ENCODE results near the gene PLIN3.
"Not testable (repeated sequence)": the region's sequence is repeated elsewhere in the genome, so short reads cannot be mapped to it uniquely, and the experiment has no call there.

The PLIN3 gene, protein sequence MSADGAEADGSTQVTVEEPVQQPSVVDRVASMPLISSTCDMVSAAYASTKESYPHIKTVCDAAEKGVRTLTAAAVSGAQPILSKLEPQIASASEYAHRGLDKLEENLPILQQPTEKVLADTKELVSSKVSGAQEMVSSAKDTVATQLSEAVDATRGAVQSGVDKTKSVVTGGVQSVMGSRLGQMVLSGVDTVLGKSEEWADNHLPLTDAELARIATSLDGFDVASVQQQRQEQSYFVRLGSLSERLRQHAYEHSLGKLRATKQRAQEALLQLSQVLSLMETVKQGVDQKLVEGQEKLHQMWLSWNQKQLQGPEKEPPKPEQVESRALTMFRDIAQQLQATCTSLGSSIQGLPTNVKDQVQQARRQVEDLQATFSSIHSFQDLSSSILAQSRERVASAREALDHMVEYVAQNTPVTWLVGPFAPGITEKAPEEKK

DNA sequence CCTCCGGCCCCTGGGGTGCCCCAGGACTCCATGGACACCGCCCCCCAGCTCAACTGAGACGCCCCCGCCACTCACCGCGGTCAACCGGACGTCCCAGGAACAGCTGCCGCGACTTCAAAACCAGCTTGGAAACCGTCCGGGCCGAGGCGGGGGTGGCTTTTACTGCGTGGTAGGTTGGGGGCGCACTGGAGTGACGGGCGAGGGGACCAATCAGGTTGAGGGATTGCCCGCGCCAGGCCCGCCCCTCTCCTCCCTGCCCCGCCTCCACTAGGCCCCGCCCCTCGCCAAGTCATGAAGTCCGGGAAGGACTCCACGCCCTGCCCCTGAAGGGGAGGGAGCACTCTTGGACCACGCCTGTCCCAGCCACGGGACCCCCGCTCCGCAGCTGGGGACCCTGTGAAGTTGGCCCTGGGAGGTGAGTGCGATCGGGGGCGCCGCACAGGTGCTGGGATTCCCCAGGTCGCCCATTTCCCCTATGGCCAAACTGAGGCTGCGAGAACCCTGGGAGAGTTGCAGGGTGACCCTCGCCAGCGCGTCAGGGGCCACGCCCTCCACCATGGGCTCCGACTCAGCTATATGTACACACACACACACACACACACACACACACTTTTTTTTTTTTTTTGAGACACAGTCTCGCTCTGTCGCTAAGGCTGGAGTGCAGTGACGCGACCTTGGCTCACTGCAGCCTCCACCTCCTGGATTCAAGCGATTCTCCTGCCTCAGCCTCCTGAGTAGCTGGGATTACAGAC is at the start of gene PLIN3:
TSS of gene PLIN3 (minus strand) at position 134 of the 752 bp plus-strand sequence. CDS start 6,273 bp downstream, outside the sequence.
- peak; percentile 78 for DNase-seq (ENCODE audit: low spot score)

GRCh38 chr19:4916292-4917082 is 49.0 kb upstream of the PLIN3 start:
- no peak for DNase-seq (ENCODE audit: low spot score)

DNA sequence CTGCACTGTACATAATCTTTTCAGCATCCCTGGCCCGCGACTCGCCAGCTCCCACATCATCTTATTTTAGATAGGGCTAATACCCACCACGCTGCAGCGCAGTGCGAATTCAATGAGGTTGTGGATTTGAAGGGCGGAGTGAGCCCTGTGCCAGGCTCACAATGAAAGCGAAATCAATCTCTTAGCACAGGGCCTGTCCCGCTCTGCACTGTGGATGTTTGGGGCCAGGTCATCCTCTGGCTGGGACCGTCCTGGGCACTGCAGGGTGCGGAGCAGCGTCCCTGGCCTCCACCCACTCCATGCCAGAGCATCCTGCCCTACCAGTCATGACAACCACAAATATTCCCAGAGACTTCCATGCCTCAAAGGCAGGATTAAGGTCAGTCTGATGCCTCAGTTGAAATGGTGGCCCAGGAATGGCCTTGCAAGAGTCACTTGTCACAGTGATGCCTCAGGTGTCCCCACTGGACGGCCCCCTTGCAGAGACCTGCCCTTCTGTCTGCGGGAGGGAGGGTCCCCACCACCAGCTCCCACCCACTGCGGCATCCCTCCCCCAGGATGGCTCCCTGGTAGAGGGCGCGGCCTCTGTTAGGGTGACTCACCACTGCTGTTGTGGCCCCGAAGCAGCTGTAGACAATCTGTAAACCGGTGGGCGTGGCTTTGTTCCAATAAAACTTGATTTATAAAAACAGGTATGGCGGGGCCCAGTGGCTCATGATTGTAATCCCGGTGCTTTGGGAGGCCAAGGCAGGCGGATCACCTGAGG is 47.5 kb upstream of the PLIN3 start:
- DNase-seq (ENCODE audit: low spot score) = peak; percentile 91

DNA sequence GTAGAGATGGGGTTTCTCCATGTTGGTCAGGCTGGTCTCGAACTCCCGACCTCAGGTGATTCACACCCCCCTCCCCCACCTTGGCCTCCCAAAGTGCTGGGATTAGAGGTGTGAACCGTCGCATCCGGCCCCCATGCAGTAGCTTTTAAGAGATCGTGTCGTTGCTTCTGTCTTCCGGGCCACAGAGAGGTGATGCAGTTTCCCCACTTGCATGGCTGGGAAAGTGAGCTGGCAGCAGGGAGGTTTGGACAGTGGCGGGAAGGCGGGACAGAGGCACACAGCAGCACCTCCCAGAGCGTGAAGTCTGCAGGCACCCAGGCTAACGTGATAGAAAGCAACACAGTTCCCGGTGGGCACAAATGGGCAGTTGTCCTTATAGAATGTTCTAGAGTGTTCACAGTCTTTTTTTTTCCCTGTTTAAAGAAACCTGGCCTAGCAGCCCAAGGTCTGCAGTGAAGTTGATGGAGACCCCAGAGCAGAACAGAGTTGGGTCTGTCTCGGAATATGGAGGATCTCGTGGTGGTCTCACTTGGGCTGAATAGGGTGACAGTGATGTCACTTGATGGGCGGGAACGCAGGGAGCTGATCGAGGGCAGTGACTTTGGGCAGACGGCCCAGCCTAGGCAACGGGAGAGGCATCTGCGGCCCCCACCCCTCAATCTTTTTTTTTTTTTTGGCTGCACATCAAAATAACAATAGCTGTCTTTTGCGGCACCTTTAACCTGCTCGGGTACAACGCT is 46.7 kb upstream of the PLIN3 start:
- DNase-seq (ENCODE audit: low spot score) = peak; percentile 13

DNA sequence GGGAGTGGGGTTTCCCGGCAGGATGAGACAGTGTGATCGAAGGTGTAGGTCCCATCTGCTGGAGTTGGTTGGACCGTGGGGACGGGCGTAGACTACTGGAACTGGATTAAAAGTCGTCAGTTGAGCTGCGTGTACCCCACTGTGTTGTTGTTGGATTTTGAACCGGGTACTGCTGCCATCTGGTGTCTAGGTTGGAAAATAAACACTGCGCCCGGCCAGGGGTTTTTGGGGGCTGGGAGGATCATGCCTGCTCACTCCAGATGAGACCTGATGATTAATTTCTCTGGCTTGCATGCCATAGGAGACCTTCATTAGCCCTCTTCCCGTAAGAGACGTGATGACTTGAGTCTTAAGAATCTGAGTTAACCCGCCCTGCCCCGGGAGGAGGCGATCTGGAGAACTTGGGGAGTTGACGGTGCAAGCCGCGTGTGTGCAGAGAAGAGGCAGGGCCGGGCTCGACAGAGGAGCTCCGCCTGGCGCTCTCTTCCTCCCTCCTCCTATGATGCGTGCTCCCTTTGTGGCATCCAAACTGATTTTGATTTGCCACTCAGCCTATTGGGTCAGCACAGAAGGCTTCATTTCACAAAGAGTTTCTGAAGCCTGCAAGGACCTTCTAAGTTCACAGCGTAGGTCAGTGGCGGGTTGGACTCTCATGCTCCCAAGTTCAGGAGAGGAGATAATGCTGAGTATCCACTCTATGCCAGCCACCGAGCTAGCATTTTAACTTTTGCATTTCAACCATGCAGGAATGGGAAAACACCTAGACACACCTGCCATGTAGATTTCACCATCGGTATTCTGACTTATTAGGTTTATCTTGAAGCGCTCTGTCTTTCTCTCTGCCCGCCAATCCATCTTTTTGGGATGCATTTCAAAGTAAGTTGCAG is 44.6 kb upstream of the PLIN3 start:
- DNase-seq (ENCODE audit: low spot score) = peak; percentile 50

- DNase-seq (ENCODE audit: low spot score) = no peak
Measured at GRCh38 chr19:4911314-4911713, 43.8 kb upstream of the PLIN3 start.

GRCh38 chr19:4910594-4911281 is 43.3 kb upstream of the PLIN3 start:
- peak; percentile 77 for DNase-seq (ENCODE audit: low spot score)

DNA sequence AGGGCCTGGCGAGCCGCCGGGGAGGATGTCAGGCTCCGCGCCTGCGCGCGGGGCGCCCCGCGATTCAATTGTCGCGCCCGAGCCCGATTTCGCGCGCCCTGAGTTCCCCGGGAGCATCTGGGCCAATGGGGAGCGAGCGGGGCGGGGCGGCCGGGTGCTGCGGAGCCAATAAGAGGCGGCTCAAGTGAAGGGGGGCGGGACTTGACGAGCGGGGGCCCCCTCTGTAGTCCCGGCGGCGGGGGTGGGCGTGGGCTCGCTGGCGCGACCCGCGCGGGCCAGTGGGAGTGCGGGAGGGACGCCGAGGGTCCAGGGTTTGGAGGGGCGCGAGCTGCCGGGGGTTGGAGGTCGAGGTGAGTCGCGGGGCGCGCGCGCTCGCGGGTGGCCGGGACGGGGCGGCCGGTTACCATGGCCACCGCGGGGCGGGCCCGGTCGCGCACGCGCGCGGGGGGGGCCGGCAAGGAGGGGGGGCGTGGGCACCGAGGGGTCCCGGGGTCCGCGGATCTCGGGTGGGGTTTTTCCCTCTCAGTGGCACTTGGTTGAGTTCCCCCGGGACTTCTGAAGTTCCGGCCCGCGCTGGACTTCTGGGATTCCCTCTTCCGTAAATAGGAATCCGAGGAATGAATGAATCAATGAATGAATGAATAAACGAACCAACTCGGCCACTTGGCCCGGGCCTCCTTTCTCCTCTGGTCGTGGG is 42.6 kb upstream of the PLIN3 start:
- peak; percentile 83 for DNase-seq (ENCODE audit: low spot score)

GRCh38 chr19:4909156-4909896 is 41.9 kb upstream of the PLIN3 start, which contains the start of gene UHRF1:
UHRF1 (plus strand) TSS chr19:4909501; CDS start chr19:4910886, 1,385 bp downstream.
- peak; percentile 27 for DNase-seq (ENCODE audit: low spot score)

- DNase-seq (ENCODE audit: low spot score) = no peak
Measured at GRCh38 chr19:4908781-4909155, 41.3 kb upstream of the PLIN3 start.

DNA sequence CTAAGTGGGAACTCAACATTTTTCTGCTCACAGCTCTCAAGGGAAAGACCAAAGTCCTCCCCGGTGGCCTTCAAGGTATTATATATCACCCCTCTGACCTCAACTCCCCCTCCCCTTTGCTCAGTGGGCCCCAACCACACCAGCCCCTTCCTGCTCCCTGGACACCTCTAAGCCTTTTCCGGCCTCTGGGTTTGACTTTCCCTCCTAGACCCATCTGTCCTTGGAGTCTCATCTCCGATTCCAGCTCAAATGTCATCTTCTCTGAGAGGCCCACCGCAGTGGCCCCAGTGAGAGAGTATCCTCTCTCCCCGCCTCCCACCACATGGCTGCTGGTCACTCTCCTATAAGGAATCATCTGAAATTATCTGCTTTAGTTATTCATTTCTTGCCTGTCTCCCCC is 40.9 kb upstream of the PLIN3 start:
- DNase-seq (ENCODE audit: low spot score) = no peak

- no peak for DNase-seq (ENCODE audit: low spot score)
Measured at GRCh38 chr19:4906963-4907362, 39.5 kb upstream of the PLIN3 start.

DNA sequence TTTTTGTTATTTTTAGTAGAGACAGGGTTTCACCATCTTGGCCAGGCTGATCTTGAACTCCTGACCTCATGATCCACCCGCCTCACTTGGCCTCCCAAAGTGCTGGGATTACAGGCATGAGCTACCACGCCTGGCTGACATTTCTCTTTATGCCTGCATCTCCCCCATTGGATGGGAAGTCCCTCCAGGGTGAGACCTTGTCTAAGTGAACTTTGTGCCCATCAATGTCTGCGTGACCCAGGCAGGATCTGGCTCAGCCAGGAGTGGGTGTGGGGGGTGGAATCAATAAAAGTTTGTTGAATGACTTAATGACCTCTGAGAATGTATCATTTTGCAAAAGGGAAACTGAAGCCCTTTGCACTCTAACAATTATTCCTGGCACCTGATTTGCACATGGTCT is 37.0 kb upstream of the PLIN3 start:
- no peak for DNase-seq (ENCODE audit: low spot score)

DNA sequence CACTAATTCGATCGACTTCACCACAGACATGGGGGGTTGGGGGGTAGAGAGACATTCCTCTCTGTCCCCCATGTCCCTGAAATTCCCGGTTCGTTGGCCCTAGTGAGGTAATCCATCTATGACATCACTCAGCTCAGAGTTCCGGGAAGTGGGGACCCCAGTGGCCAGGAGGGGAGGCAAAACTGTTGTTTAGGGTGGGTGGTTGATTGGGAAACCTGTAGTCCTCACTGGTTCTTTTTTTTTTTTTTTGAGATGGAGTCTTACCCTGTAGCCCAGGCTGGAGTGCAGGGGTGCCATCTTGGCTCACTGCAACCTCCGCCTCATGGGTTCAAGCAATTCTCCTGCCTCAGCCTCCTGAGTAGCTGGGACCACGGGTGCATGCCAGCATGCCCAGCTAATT is 35.3 kb upstream of the PLIN3 start, which contains the start of gene ARRDC5:
TSS of gene ARRDC5 (minus strand) at position 101 of the 400 bp plus-strand sequence. CDS start at position 30, 71 bp downstream.
- DNase-seq (ENCODE audit: low spot score) = no peak

DNA sequence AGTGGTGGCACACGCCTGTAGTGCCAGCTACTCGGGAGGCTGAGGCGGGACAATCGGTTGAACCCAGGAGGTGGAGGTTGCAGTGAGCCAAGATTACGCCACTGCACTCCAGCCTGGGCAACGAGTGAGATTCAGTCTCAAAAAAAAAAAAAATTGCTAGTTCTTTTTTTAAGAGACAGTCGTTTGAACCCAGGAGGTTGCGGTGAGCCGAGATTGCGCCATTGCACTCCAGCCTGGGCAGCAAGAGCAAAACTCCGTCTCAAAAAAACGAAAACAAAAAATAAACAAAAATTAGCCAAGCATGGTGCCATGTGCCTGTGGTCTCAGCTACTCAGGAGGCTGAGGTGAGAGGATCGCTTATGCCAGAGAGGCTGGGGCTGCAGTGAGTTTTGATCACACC is 33.4 kb upstream of the PLIN3 start:
- DNase-seq (ENCODE audit: low spot score) = not testable (repeated sequence)

GRCh38 chr19:4897146-4897545 is 29.7 kb upstream of the PLIN3 start:
- no peak for DNase-seq (ENCODE audit: low spot score)

- no peak for DNase-seq (ENCODE audit: low spot score)
Measured at GRCh38 chr19:4896372-4896771, 28.9 kb upstream of the PLIN3 start.

- DNase-seq (ENCODE audit: low spot score) = not testable (repeated sequence)
Measured at GRCh38 chr19:4892962-4893361, 25.5 kb upstream of the PLIN3 start.

All from SW480 (cell line).